HepG2 (cell line): ENCODE results near the gene ESPN. TPM values are rescaled to one million over a fixed set of nuclear protein-coding genes. Genes with fewer than 3 reads are reported as not detected.
A peak's percentile ranks its signal among the peaks of the same experiment; 100 is the strongest.

ENCODE experiments used
- CEBPZ ChIP-seq: IDR thresholded peaks from 2 replicates; pipeline ENCODE4 v1.6.1; 2012; ENCODE audit warnings: low read length, improper control_type of control experiment
- FOXA3 ChIP-seq: IDR thresholded peaks from 2 replicates; pipeline ENCODE4 v1.6.1; 2016; ENCODE audit warnings: missing genetic modification reagents, missing compliant biosample characterization
- GATAD1 ChIP-seq: IDR thresholded peaks from 2 replicates; pipeline ENCODE4 v1.6.1; 2016; ENCODE audit warnings: missing genetic modification reagents, missing compliant biosample characterization
- HNRNPK ChIP-seq: fragments of 200-400 bp; formaldehyde crosslinking; IDR thresholded peaks from 2 replicates; pipeline ENCODE4 v1.6.1; 2018; ENCODE audit warnings: low read length, low read depth, moderate library complexity, mild to moderate bottlenecking; ENCODE audit not compliant: poor library complexity, severe bottlenecking
- MAF1 ChIP-seq: sonication (generic); formaldehyde crosslinking; IDR thresholded peaks from 2 replicates; pipeline ENCODE4 v1.5.0; 2020; ENCODE audit warnings: missing genetic modification reagents, borderline replicate concordance
- MIER3 ChIP-seq: IDR thresholded peaks from 2 replicates; pipeline ENCODE4 v1.6.1; 2016; ENCODE audit warnings: missing compliant biosample characterization, borderline replicate concordance
- NAIF1 ChIP-seq: sonication (generic); formaldehyde crosslinking; IDR thresholded peaks from 2 replicates; pipeline ENCODE4 v1.5.0; 2020; ENCODE audit warnings: mild to moderate bottlenecking, missing genetic modification reagents, borderline replicate concordance
- PHF21A ChIP-seq: sonication (generic); formaldehyde crosslinking; IDR thresholded peaks from 2 replicates; pipeline ENCODE4 v1.5.0; 2020; ENCODE audit warnings: mild to moderate bottlenecking, missing genetic modification reagents
- PHF8 ChIP-seq: sonication (generic); formaldehyde crosslinking; IDR thresholded peaks from 2 replicates; pipeline ENCODE4 v1.5.0; 2020; ENCODE audit warnings: missing genetic modification reagents
- RBAK ChIP-seq: sonication (generic); formaldehyde crosslinking; IDR thresholded peaks from 2 replicates; pipeline ENCODE4 v1.5.1; 2020; ENCODE audit warnings: mild to moderate bottlenecking, missing genetic modification reagents
- RBFOX2 ChIP-seq: fragments of 200-400 bp; formaldehyde crosslinking; IDR thresholded peaks from 2 replicates; pipeline ENCODE4 v1.6.1; 2017; ENCODE audit warnings: low read depth, mild to moderate bottlenecking, low read length
- REXO4 ChIP-seq: sonication (generic); formaldehyde crosslinking; IDR thresholded peaks from 2 replicates; pipeline ENCODE4 v1.8.0; 2022; ENCODE audit warnings: missing genetic modification reagents, mild to moderate bottlenecking, borderline replicate concordance
- RNF2 ChIP-seq: fragments of 450-650 bp; conservative IDR thresholded peaks from 2 replicates; pipeline ENCODE4 v1.6.1; 2016; ENCODE audit warnings: low read depth
- SRSF1 ChIP-seq: fragments of 200-400 bp; formaldehyde crosslinking; optimal IDR thresholded peaks from 2 replicates; pipeline ENCODE3; 2017; ENCODE audit warnings: mild to moderate bottlenecking, low read depth, low read length, moderate library complexity
- TEAD2 ChIP-seq: sonication (generic); formaldehyde crosslinking; IDR thresholded peaks from 2 replicates; pipeline ENCODE4 v1.9.0; 2021; ENCODE audit warnings: missing genetic modification reagents
- TFAP4 ChIP-seq: sonication (generic); IDR thresholded peaks from 2 replicates; pipeline ENCODE4 v1.6.1; 2016; ENCODE audit warnings: low read depth, borderline replicate concordance
- YEATS4 ChIP-seq: sonication (generic); formaldehyde crosslinking; IDR thresholded peaks from 2 replicates; pipeline ENCODE4 v1.4.0; 2020; ENCODE audit warnings: missing genetic modification reagents, borderline replicate concordance
- ZFP91 ChIP-seq: sonication (generic); formaldehyde crosslinking; IDR thresholded peaks from 2 replicates; pipeline ENCODE4 v1.9.0; 2022; ENCODE audit warnings: missing genetic modification reagents, mild to moderate bottlenecking, borderline replicate concordance
- ZKSCAN1 ChIP-seq: fragments of 150-350 bp; IDR thresholded peaks from 2 replicates; pipeline ENCODE4 v1.6.1; 2014; ENCODE audit warnings: low read length
- ZNF333 ChIP-seq: sonication (generic); formaldehyde crosslinking; IDR thresholded peaks from 2 replicates; pipeline ENCODE4 v1.4.0; 2020; ENCODE audit warnings: mild to moderate bottlenecking, missing genetic modification reagents, borderline replicate concordance
- ZNF337 ChIP-seq: sonication (generic); formaldehyde crosslinking; IDR thresholded peaks from 2 replicates; pipeline ENCODE4 v1.5.1; 2020; ENCODE audit warnings: missing genetic modification reagents, low read depth, mild to moderate bottlenecking, borderline replicate concordance
- ZNF431 ChIP-seq: sonication (generic); formaldehyde crosslinking; IDR thresholded peaks from 2 replicates; pipeline ENCODE4 v1.9.0; 2022; ENCODE audit warnings: missing genetic modification reagents, low read depth, mild to moderate bottlenecking, borderline replicate concordance
- ZNF878 ChIP-seq: sonication (generic); formaldehyde crosslinking; IDR thresholded peaks from 2 replicates; pipeline ENCODE4 v1.8.1; 2023; ENCODE audit warnings: mild to moderate bottlenecking, missing genetic modification reagents, moderate library complexity
- ZNF891 ChIP-seq: sonication (generic); formaldehyde crosslinking; IDR thresholded peaks from 2 replicates; pipeline ENCODE4 v1.5.0; 2020; ENCODE audit warnings: mild to moderate bottlenecking, missing genetic modification reagents
- ZSCAN30 ChIP-seq: sonication (generic); formaldehyde crosslinking; IDR thresholded peaks from 2 replicates; pipeline ENCODE4 v1.5.0; 2020; ENCODE audit warnings: mild to moderate bottlenecking, missing genetic modification reagents
- polyA plus RNA-seq, 8 experiments: library from polyadenylated mRNA; depleted of rRNA in 3 of 8; stranded (reverse) in 7 of 8; unstranded in 1 of 8; fragments of >200 nt; fragmentation: Illumina TruSeq in 4 of 8; extraction: Trizol in 4 of 8; gene quantifications; 2 replicates each; pipeline versions ENCODE4 v1.2.1 to v1.2.3, GENCODE V29; 2011 to 2016; ENCODE audit warnings: low read depth in 4 of 8, missing spikeins in 1 of 8, mixed read lengths in 1 of 8; ENCODE audit not compliant: insufficient read depth in 1 of 8
- total RNA-seq, 5 experiments: library from RNA; depleted of rRNA; stranded (reverse); fragments of >200 nt; fragmentation: Illumina TruSeq; extraction: Trizol; gene quantifications; 2 replicates each; pipeline ENCODE4 v1.2.3, GENCODE V29; 2016; ENCODE audit warnings: low read depth in 1 of 5

Gene ESPN
- total and polyA plus RNA-seq, 2 of the 13 experiments (the other 11 are each of a cell fraction or from before 2014, with no cell fraction given) = 48.6 to 54.2 TPM

- TF ChIP-seq RNF2 (peak; percentile 21; the same call in 1 of the 2 replicates), RBAK (CRISPR knock-in tag) (no peak), ZNF333 (CRISPR knock-in tag) (peak; percentile 34; the same call in 1 of the 2 replicates), TEAD2 (CRISPR knock-in tag) (no peak), CEBPZ (no peak), GATAD1 (no peak), NAIF1 (0 out of 2 replicates have a peak, but pooled peaks have one; percentile 38), RBFOX2 (peak; percentile 89), SRSF1 (peak; percentile 14), ZSCAN30 (no peak), MAF1 (CRISPR knock-in tag) (no peak), ZNF878 (no peak), PHF8 (peak; percentile 67; the same call in 1 of the 2 replicates), MIER3 (peak; percentile 8; the same call in 1 of the 2 replicates), ZNF891 (CRISPR knock-in tag) (0 out of 2 replicates have a peak, but pooled peaks have one; percentile 58), ZFP91 (CRISPR knock-in tag) (peak; percentile 57; the same call in 1 of the 2 replicates), ZKSCAN1 (no peak), FOXA3 (CRISPR knock-in tag) (peak; percentile 37; the same call in 1 of the 2 replicates), YEATS4 (CRISPR knock-in tag) (peak; percentile 94), PHF21A (CRISPR knock-in tag) (peak; percentile 57), ZNF337 (no peak), TFAP4 (peak; percentile 24; the same call in 1 of the 2 replicates), HNRNPK (peak; percentile 83), ZNF431 (CRISPR knock-in tag) (no peak), REXO4 (CRISPR knock-in tag) (no peak)
Observed at GRCh38 chr1:6393400-6394187, 31.0 kb upstream of the ESPN start, which contains the start of gene ACOT7 (continued).
